Stimulated activated CD4-positive, alpha-beta T cell treated with anti-CD3 and anti-CD28 coated beads, Interleukin-1b, Interleukin-23, amount 100 ng/mL, for 1 hour (primary cell): ENCODE results near the gene LRRC3.
A peak's percentile ranks its signal among the peaks of the same experiment; 100 is the strongest.
"Not testable (repeated sequence)": the region's sequence is repeated elsewhere in the genome, so short reads cannot be mapped to it uniquely, and the experiment has no call there.

Experiments
- DNase-seq, 2 donors: peaks; one replicate each; pipeline ENCODE4 v3.0.0-alpha.2; 2020; ENCODE audit warnings: low read depth in 2 of 2

The LRRC3 gene

DNA sequence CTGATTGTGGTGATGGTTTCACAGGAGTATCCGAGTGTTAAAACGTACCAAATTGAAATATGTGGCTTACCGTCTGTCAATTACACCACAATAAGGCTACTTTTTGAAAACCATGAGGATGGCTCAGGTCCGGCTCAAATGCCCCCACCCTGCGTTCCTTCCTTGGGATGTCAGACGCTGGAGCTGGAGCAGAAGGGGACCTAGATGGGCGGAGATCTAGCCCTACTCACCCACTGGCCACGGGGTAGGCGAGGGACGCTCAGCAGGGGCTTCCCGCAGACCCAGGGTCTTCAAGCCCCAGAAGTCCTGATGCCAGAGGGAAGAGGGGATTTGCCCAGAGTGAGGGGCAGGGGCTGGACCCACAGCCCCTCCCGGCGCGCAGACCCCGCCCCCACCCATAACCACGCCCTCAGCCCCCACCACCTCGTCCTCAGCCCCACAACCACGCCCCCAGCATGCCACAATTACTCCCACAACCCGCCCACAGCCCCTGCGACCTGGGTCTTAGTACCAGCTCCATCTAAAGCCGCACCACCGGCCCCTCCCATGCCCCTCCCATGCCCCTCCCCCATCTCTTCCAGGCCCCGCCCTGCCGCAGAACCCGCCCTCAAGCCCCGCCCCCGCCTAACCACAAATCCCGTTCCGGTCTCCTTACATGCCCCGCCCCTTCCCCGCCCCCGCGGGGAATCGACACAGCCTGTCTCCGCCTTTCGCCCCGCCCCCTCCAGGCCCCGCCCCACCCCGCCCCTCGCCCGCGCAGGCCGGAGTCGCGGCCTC is at the start of gene LRRC3:
TSS of gene LRRC3 (plus strand) at position 764 of the 777 bp plus-strand sequence. CDS start 1,135 bp downstream, outside the sequence.
- DNase-seq, result peak; percentile 64 to 72

- DNase-seq, result no peak
These were observed 49.1 kb upstream of the LRRC3 start for GRCh38 chr21:44405948-44406872.

GRCh38 chr21:44406953-44407352 is 48.4 kb upstream of the LRRC3 start:
- DNase-seq, result no peak

DNA sequence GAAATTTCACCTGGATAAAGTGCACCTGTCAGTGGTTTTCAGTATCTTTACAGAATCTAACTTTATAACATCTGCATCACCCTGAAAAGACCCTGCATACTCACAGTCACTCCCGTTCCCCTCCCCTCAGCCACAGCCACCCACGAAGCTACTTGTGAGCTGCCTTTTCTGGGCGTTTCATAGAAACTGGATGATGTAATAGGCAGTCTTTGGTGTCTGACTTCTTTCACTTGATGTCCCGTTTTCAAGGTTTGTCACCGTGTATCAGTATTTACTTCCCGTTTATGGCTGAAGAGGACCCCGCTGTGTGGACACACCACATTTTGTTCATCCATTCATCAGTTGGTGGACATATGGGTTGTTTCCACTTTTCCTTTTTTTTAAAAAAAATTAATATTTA is 47.8 kb upstream of the LRRC3 start:
- peak in 1 of 2 donors; percentile 10 for DNase-seq

GRCh38 chr21:44408226-44408625 is 47.1 kb upstream of the LRRC3 start:
- no peak for DNase-seq

DNA sequence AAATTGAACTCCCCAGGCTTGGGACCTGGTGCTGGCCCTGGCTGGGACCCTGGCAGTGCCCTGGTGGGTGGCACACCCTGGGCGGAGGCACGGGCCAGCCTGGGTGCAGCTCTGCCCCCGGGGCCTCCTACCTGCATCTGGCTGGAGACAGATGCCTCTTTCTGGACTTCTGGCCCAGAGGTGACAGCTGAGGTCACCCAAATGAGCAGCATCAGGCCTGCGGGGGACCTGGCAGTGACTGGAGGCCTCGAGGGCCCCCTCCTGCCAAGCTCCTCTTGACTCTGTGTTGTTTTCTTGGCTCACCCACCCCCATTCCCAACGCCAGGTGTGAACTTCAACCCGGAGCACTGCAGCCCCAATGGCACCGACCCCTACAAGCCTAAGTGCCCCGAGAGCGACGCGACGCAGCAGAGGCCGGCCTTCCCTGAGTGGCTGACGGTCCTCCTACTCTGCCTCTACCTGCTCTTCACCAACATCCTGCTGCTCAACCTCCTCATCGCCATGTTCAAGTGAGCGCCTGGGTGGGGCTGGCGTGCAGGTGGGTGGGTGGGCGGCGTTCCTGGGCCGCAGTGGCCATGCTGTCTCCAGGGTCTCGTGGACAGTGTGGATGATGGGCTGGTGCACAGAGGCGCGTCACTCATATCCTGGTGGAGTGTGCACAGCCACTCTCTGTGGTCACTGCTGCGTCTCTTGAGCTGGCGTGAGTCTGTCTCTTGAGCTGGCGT is 41.6 kb upstream of the LRRC3 start:
- no peak for DNase-seq

DNA sequence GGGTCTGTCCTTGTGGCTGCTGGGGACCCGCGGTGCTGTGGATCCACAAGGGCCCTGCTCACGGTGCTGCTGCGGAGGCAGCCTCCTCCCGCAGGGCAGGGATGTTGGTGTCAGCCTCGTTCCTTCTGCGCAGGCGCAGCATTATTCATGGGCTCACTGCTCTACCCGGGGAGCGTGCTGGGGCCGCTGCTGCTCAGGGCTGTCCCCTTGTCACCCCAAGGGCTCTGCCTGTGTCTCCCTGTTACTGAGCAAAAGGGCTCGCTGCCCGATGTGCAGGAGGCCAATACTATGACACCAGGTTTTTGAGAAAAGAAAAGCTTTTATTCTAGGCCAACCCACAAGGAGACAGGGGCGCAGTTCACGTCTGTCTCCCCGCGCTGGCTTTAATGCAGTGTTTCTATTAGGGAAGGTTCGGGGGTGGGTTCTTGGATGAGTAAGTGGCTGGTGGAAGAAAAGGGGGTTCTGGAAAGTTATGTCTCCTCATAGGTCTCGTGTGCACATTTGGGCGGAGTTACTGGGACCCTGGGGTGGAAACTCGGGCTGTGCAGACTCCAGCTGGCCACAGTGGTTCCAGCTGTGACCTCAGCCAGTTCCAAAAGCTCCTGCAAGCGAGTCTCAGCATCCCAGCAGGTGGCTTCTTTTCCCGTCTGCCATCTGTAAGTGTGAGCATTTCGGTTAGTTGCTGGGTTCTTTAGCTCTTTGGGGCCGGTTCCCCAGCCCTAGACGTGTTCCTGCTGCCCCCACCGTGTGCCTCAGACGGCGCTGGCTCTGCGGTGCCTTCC is 40.8 kb upstream of the LRRC3 start:
- DNase-seq, result no peak

DNA sequence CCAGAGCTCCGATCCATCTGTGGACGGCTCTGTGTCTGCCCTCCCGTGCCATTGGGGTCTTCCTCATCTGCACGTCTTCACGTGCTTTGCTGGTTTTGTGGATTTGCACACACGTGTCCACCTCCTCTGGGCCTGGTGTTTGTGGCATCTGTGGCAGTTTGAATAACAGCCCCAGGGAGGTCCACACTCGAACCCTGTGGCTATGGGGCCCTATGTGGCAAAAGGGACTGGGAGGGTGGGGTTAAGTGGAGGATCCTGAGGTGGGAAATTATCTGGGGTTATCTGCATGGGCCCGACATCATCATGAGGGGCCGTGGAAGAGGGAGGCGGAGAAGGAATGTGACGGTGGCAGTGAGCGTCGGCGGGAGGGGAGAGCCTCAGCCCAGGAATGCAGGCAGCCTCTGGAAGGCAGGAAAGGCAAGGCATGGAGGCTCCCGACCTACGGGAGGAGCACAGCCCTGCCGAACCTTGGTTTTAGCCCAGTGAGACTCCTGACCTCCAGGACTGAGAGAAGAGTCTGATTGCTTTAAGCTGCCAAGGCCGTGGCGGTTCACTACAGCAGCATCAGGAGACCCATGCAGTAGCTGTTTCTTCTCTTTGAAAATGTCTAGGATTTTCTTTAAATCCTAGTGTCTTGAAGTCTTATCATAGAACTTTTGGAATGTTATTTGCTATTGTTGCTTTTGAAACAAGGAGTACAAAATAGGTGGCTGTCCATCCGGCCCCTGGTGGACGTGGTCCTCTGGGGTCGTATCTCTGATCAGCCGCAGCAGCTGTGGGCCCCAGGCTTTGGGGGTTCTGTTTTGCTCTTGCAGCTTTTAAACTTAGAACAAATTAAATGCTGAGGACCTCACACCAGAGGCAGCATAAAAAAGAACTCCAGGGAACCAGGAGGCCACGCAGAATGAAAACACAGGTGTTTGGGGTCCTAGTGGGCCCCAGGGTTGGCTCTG is 40.0 kb upstream of the LRRC3 start:
- no peak for DNase-seq

GRCh38 chr21:44416193-44416592 is 39.1 kb upstream of the LRRC3 start:
- no peak for DNase-seq

GRCh38 chr21:44417621-44418107 is 37.6 kb upstream of the LRRC3 start:
- not testable (repeated sequence) for DNase-seq

DNA sequence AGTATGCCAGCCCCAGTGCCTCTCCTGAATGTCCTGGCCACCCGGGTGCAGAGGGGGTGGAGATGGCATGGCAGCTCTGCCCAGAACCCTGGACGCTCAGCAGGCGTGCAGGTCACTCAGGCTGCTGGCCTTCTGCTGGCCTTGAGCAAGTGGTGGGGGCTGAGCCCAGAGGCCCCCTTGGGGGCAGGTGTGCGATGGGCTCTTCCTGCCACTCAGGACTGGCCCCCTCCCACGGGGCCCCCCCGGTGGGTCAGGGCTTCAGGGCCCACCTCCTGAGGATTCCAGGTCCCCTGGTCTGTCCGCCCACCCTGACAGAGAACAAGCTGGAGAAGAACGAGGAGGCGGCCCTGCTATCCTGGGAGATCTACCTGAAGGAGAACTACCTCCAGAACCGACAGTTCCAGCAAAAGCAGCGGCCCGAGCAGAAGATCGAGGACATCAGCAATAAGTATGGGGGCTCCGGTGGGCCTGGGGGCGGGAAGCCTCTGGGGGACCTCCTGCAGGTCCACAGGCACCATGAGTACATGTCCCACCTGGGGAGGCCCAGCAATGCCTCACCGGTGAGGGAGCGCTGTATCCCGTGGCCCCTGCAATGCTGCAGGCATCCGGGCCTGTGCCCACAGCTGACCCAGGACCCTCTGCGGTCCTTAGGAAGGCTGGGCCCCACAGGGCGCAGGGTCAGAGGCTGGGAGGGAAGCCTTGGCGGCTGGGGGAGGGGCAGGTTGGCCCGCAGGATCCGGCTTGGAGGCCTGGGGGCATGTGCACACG is 37.0 kb upstream of the LRRC3 start:
- no peak for DNase-seq

- no peak for DNase-seq
These were observed 36.5 kb upstream of the LRRC3 start for GRCh38 chr21:44418876-44419230.

GRCh38 chr21:44419679-44420078 is 35.6 kb upstream of the LRRC3 start:
- no peak for DNase-seq

GRCh38 chr21:44420416-44421205 is 34.7 kb upstream of the LRRC3 start:
- no peak for DNase-seq

DNA sequence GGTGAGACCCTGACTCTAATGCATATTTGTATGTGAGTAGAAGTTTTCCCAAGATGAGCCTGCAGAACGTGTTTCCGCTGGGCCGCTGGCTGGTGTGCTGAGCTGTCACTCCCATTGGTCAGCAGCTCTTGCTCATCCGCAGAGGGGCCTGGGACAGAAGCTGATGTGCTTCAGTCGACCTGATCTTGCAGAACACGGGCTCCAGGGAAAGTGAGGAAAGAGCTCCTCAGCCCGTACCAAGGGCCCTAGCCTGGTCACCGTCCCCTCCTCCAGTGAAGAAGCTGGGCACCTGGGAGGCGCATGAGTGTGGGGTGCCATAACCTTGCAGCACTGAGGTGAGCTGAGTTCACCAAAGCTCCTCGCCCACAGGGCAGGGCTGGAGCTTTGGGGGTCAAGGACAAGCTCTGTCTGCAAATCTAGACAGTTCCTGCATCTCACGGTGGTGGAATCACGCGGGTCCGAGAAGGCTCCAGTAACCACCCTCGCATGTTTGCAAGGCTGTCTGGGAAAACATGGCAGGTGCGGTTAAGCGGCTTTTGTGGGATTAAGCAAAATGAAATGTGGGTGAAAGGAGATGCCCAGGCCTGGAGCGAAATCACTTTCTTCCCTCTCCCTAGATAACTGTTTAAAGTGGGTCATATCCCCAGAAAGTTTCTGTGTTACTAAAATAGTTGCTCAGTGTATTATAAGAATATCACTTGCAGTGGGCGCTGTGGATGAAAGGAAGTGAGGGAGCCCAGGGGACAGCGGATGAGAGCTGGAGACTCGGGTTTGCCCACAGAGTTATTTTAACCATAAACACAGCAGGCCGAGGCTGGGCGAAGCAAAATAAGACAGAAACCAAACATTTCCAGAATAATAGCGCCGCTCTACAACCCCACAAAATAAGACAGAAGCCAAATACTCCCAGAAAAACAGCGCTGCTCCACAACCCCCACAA is 33.1 kb upstream of the LRRC3 start:
- no peak for DNase-seq

DNA sequence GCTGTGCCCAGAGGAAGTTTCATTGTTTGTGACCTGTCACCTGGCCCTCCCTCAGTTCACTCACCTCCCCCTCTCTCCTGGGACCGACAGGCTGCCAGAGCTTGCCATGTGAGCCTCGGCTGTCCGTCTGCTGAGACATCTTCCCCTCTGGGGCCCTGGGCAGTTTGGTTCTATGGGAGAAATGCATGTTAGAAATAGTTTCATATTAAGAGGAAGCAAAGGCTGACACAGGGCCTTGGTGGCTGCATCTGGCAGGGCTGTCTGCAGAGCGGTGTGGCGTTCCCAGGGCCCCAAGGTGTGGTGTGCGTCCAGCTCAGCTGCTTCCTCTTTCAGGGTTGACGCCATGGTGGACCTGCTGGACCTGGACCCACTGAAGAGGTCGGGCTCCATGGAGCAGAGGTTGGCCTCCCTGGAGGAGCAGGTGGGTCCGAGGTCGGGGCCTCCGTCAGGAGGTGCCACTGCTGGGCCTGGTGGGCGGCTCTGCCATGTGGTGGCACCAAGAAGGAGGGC is 31.9 kb upstream of the LRRC3 start:
- no peak for DNase-seq

DNA sequence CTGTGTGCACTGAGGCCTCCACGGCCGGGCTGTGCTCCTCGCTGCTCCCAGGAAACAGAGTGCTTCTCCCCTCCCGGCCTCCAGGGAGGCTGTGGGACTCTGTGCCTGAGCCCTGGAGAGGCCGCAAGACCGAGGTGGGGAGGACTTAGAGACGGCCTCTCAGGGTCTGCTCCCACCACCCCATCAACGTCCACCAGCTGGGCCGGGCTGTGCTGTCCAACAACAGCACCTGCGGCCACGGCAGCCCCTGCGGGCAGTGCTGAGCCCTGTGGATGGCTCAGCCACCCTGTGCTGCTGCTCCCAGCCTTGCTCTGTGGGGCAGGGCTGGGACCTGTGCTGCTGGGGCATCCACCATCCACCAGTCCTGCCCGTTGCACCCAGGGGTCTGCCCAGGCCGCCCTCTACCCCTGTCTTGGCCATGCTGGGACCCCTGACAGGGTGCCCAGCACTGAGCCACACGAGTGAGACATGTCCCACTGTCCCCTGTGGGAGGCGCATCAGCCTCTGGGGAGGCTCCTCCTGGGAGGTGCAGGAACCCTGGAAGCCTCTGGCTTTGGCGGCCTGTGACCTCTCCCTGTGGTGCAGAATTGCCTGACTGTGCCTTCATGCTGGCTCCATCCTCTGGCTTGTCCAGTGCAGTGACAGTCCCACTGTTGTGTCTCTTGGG is 31.2 kb upstream of the LRRC3 start:
- DNase-seq, result no peak
